H1 (cell line): ENCODE data around the gene TUBA8. TPM values are rescaled to one million over a fixed set of nuclear protein-coding genes. Genes with fewer than 3 reads are reported as not detected.
"Not testable (repeated sequence)": the region's sequence is repeated elsewhere in the genome, so short reads cannot be mapped to it uniquely, and the experiment has no call there.

Experiments
- CTCF ChIA-PET: fragments of 300-600 bp; sonication (Branson Sonifier 250); formaldehyde crosslinking; loops from one replicate; lab custom pipeline; 2021; ENCODE audit not compliant: partially characterized antibody; lab: Charles Lee
- POLR2A ChIA-PET: fragments of 300-600 bp; sonication (Branson Sonifier 250); formaldehyde crosslinking; loops from one replicate; lab custom pipeline; 2021; ENCODE audit warnings: inconsistent platforms; ENCODE audit not compliant: partially characterized antibody; lab: Charles Lee
- DNase-seq, 2 experiments: peaks; one replicate each; pipeline versions ENCODE4 v3.0.0 to v3.0.0-alpha.2; 2010 to 2022; ENCODE audit warnings: low spot score in 2 of 2, low read depth in 1 of 2, mixed read lengths in 1 of 2
- FAIRE-seq: peaks from 2 replicates; lab custom pipeline; 2011; peaks lifted over from hg19 to GRCh38; lab: Jason Lieb, UNC
- H2AFZ ChIP-seq: 2 replicates; pipeline ENCODE4 v1.8.1; 2012; ENCODE audit warnings: low read length, inconsistent platforms
- H2AK5ac ChIP-seq: 2 replicates; pipeline ENCODE4 v1.6.1; 2013; ENCODE audit warnings: low read depth, low read length
- H2BK120ac ChIP-seq: replicated peaks from 2 replicates; pipeline ENCODE3; 2013; ENCODE audit warnings: low read depth, low read length, inconsistent platforms
- H2BK12ac ChIP-seq: 2 replicates; pipeline ENCODE4 v1.6.1; 2013; ENCODE audit warnings: low read depth, low read length
- H2BK15ac ChIP-seq: 2 replicates; pipeline ENCODE4 v1.6.1; 2013; ENCODE audit warnings: low read length
- H2BK20ac ChIP-seq: 2 replicates; pipeline ENCODE4 v1.6.1; 2013; ENCODE audit warnings: low read length
- H2BK5ac ChIP-seq: 2 replicates; pipeline ENCODE4 v1.6.1; 2013; ENCODE audit warnings: low read depth, low read length
- H3K14ac ChIP-seq: 2 replicates; pipeline ENCODE4 v1.6.1; 2013; ENCODE audit warnings: inconsistent platforms; ENCODE audit not compliant: insufficient read length
- H3K18ac ChIP-seq: 2 replicates; pipeline ENCODE4 v1.6.1; 2013; ENCODE audit warnings: low read length; ENCODE audit errors: extremely low read depth
- H3K23ac ChIP-seq: 2 replicates; pipeline ENCODE4 v1.6.1; 2013; ENCODE audit warnings: inconsistent platforms; ENCODE audit not compliant: insufficient read length
- H3K23me2 ChIP-seq: 2 replicates; pipeline ENCODE4 v1.6.1; 2013; ENCODE audit warnings: low read depth, low read length
- H3K27ac ChIP-seq: 2 replicates; pipeline ENCODE4 v1.6.1; 2011; ENCODE audit warnings: low read depth, low read length, inconsistent platforms
- H3K27me3 ChIP-seq, 4 experiments: replicated peaks in 1 of 4; 1 replicate in 1 of 4; 2 replicates in 3 of 4; pipeline versions ENCODE4 v1.6.1 to v1.8.1; 2011 to 2013; ENCODE audit warnings: low read length in 3 of 4, mild to moderate bottlenecking in 3 of 4, inconsistent platforms in 2 of 4, mixed read lengths in 2 of 4, moderate library complexity in 1 of 4; ENCODE audit not compliant: control insufficient read depth in 3 of 4, insufficient read depth in 3 of 4; ENCODE audit errors: extremely low read depth in 1 of 4
- H3K36me3 ChIP-seq, 4 experiments: 2 replicates each; pipeline versions ENCODE4 v1.6.1 to v1.8.1; 2011 to 2013; ENCODE audit warnings: mild to moderate bottlenecking in 4 of 4, low read length in 3 of 4, moderate library complexity in 2 of 4, control low read depth in 1 of 4, inconsistent platforms in 1 of 4; ENCODE audit not compliant: insufficient read depth in 4 of 4, control insufficient read depth in 2 of 4
- H3K4ac ChIP-seq: replicated peaks from 2 replicates; pipeline ENCODE3; 2013; ENCODE audit warnings: low read length, low read depth, mixed read lengths, inconsistent platforms; ENCODE audit not compliant: insufficient read length
- H3K4me1 ChIP-seq, 4 experiments: replicated peaks in 1 of 4; 1 replicate in 1 of 4; 2 replicates in 3 of 4; pipeline versions ENCODE4 v1.6.1 to v1.8.1; 2011 to 2013; ENCODE audit warnings: low read length in 3 of 4, inconsistent platforms in 2 of 4, mixed read lengths in 1 of 4; ENCODE audit not compliant: insufficient read depth in 4 of 4, control insufficient read depth in 3 of 4
- H3K4me2 ChIP-seq, 2 experiments: 2 replicates each; pipeline versions ENCODE4 v1.6.1 to v1.8.1; 2011 to 2013; ENCODE audit warnings: low read depth in 2 of 2, low read length in 2 of 2, control low read depth in 1 of 2, inconsistent platforms in 1 of 2, mild to moderate bottlenecking in 1 of 2; ENCODE audit not compliant: insufficient read depth in 1 of 2
- H3K4me3 ChIP-seq, 4 experiments: fragments of 200-600, 300-600 bp in 1 of 4; sonication (generic), shearing (Covaris generic), sonication (Bioruptor Twin) in 1 of 4; 2 replicates each; pipeline versions ENCODE4 v1.5.1 to v1.8.1; 2011 to 2016; ENCODE audit warnings: low read length in 4 of 4, low read depth in 3 of 4, control low read depth in 2 of 4, inconsistent platforms in 2 of 4, mild to moderate bottlenecking in 2 of 4, mixed read lengths in 1 of 4, moderate library complexity in 1 of 4; ENCODE audit not compliant: insufficient read depth in 2 of 4; ENCODE audit errors: extremely low read depth in 1 of 4
- H3K56ac ChIP-seq: replicated peaks from 2 replicates; pipeline ENCODE3; 2013; ENCODE audit warnings: low read depth, mild to moderate bottlenecking, mixed read lengths, low read length, inconsistent platforms; ENCODE audit not compliant: insufficient read length
- H3K79me1 ChIP-seq: 2 replicates; pipeline ENCODE4 v1.6.1; 2013; ENCODE audit warnings: low read depth, low read length, control low read depth
- H3K79me2 ChIP-seq, 2 experiments: 2 replicates each; pipeline versions ENCODE4 v1.6.1 to v1.8.1; 2012 to 2013; ENCODE audit warnings: low read length in 2 of 2, mild to moderate bottlenecking in 2 of 2, inconsistent platforms in 1 of 2; ENCODE audit not compliant: insufficient read depth in 2 of 2, control insufficient read depth in 1 of 2
- H3K9ac ChIP-seq, 4 experiments: replicated peaks in 1 of 4; 1 replicate in 1 of 4; 2 replicates in 3 of 4; pipeline versions ENCODE4 v1.6.1 to v1.8.1; 2011 to 2013; ENCODE audit warnings: low read depth in 3 of 4, low read length in 3 of 4, control low read depth in 2 of 4, mild to moderate bottlenecking in 2 of 4, moderate library complexity in 2 of 4, inconsistent platforms in 1 of 4; ENCODE audit errors: extremely low read depth in 1 of 4
- H3K9me3 ChIP-seq, 2 experiments: 2 replicates each; pipeline versions ENCODE4 v1.6.1 to v1.8.1; 2012 to 2013; ENCODE audit warnings: mild to moderate bottlenecking in 2 of 2, moderate library complexity in 2 of 2, control low read depth in 1 of 2, inconsistent platforms in 1 of 2, low read depth in 1 of 2, low read length in 1 of 2, mixed read lengths in 1 of 2; ENCODE audit not compliant: insufficient read depth in 2 of 2
- H4K20me1 ChIP-seq, 2 experiments: replicated peaks in 1 of 2; 2 replicates each; pipeline versions ENCODE3 to v1.8.1; 2011 to 2013; ENCODE audit warnings: inconsistent platforms in 2 of 2, low read length in 2 of 2, mild to moderate bottlenecking in 1 of 2; ENCODE audit not compliant: insufficient read depth in 2 of 2, control insufficient read depth in 1 of 2
- H4K5ac ChIP-seq: 2 replicates; pipeline ENCODE4 v1.6.1; 2013; ENCODE audit warnings: low read length, low read depth, mixed read lengths, inconsistent platforms; ENCODE audit not compliant: insufficient read length
- H4K8ac ChIP-seq: 2 replicates; pipeline ENCODE4 v1.8.0; 2013; ENCODE audit warnings: mild to moderate bottlenecking, moderate library complexity, low read length, inconsistent platforms; ENCODE audit not compliant: insufficient read depth; ENCODE audit errors: extremely low read depth
- H4K91ac ChIP-seq: replicated peaks from 2 replicates; pipeline ENCODE3; 2013; ENCODE audit warnings: low read length, mixed read lengths, inconsistent platforms; ENCODE audit not compliant: insufficient read length
- WGBS, 2 experiments: shearing (Covaris generic) in 1 of 2; methylation state at CpG; one replicate each; pipeline versions ENCODE4 v1.1.6 to v1.1.7; 2013 to 2015; ENCODE audit warnings: low lambda C conversion rate in 2 of 2, mixed read lengths in 2 of 2, inconsistent platforms in 1 of 2, low coverage in 1 of 2, missing lambda C conversion rate in 1 of 2; ENCODE audit not compliant: insufficient replicate concordance in 2 of 2, insufficient coverage in 1 of 2, insufficient read length in 1 of 2; ENCODE audit errors: extremely low coverage in 1 of 2, missing lambda C conversion rate in 1 of 2; 5-methylcytosine and 5-hydroxymethylcytosine counted together
- polyA plus RNA-seq, 7 experiments: library from polyadenylated mRNA; depleted of rRNA in 3 of 7; stranded (reverse) in 5 of 7; unstranded in 2 of 7; fragments of >200 nt in 5 of 7; fragments of 200-250 nt in 2 of 7; gene quantifications; 1 replicate in 5 of 7; 2 replicates in 1 of 7; 4 replicates in 1 of 7; pipeline versions ENCODE4 v1.2.1 to v1.2.3, GENCODE V29; 2011 to 2013; ENCODE audit warnings: missing spikeins in 2 of 7, mixed read lengths in 2 of 7
- total RNA-seq: library from RNA; stranded (reverse); fragmentation: NEBNext Ultra II Directional; extraction: Animal tissue kit (Norgen Biotek cat#: 25700); gene quantifications from 2 replicates; pipeline ENCODE4 v1.2.1, GENCODE V29; 2021

Gene TUBA8
- total and polyA plus RNA-seq, 2 of the 8 experiments (the other 6 are each of a cell fraction or from before 2014, with no cell fraction given): 1.0 to 4.0 TPM

DNA sequence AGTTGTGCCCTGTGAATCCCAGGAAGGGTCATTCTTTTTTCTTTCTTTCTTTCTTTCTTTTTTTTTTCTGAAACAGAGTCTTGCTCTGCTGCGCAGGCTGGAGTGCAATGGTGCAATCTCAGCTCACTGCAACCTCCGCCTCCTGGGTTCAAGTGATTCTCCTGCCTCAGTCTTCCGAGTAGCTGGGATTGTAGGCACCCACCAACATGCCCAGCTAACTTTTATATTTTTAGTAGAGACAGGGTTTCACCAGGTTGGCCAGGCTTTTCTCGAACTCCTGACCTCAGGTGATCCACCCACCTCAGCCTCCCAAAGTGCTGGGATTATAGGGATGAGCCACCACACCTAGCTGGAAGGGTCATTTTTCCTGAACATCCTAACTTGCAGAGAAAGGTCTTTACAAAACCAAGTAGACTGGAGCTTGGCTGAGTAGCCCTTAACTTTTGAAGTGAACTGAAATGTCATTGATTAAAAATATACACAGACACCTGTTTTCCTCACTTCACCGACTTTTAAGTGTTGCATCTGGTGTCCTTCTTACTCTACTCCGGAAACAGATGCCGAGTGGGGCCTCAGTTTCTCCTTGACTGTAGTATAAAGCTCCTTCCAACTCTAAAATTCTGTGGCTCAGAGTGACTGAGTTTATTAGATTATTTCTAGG lies 39.2 kb upstream of the TUBA8 start:
- H2AFZ ChIP-seq, H3K23me2 ChIP-seq, H3K27me3 ChIP-seq, H3K4me1 ChIP-seq, DNase-seq, H2AK5ac ChIP-seq, H3K23ac ChIP-seq, H3K36me3 ChIP-seq, H3K14ac ChIP-seq, H3K4me3 ChIP-seq, H4K20me1 ChIP-seq, H2BK20ac ChIP-seq, H3K4me2 ChIP-seq, H3K27ac ChIP-seq, H3K9me3 ChIP-seq, H2BK15ac ChIP-seq, H2BK120ac ChIP-seq, H2BK12ac ChIP-seq, H3K18ac ChIP-seq, H3K4ac ChIP-seq, H4K91ac ChIP-seq, H4K8ac ChIP-seq, H2BK5ac ChIP-seq, H4K5ac ChIP-seq, H3K79me1 ChIP-seq, H3K79me2 ChIP-seq, H3K9ac ChIP-seq, H3K56ac ChIP-seq, FAIRE-seq: not testable (repeated sequence)
- WGBS, 2 experiments: 93% methylated on average over 6 of the region's 7 CpGs; no CpG with 5 or more reads in 1 of the 2 experiments
- ChIA-PET POLR2A (interaction anchor here (0.6 kb wide), 1 partner anchor 702 kb away, joined by 3 read pairs; no protein-coding TSS in a partner anchor), CTCF (interaction anchor here (0.6 to 11.5 kb wide), 15 partner anchors 7 to 239 kb away, joined by 3 to 163 read pairs (median 3); no protein-coding TSS in a partner anchor)
